Measurements from ENCODE around the gene UGT1A1.

GRCh38 chr2:233728723-233729301 lies 31.3 kb upstream of the UGT1A1 start, which contains the start of gene UGT1A3:
- TF ChIP-seq CTCF (IDR thresholded peaks at IDR 0.05) (no peak), POLR2AphosphoS5 (IDR thresholded peaks at IDR 0.05) (no peak), POLR2A (IDR thresholded peaks at IDR 0.05) (no peak)
